HCT116 (cell line): Measurements from ENCODE around the gene BORCS5. TPM values are rescaled to one million over a fixed set of nuclear protein-coding genes. Genes with fewer than 3 reads are reported as not detected.

Experiments
- ATAC-seq: fragments of 200-7000 bp; cut with Tn5 transposase; 2 replicates; pipeline ENCODE4 v1.9.1; 2020; ENCODE audit warnings: mild to moderate bottlenecking, moderate library complexity
- BruUV-seq: library from RNA; stranded (reverse); fragments of 400-500 nt; replicated peaks from 2 replicates; lab custom pipeline; 2021; lab: Mats Ljungman, UMichigan
- CTCF ChIA-PET: fragments of 300-600 bp; sonication (Branson Sonifier 250); formaldehyde crosslinking; loops from one replicate; lab custom pipeline; 2021; ENCODE audit warnings: antibody characterized with exemption; lab: Charles Lee
- POLR2A ChIA-PET: fragments of 300-600, 350-600 bp; sonication (Branson Sonifier 250); formaldehyde crosslinking; loops from one replicate; lab custom pipeline; 2021; ENCODE audit warnings: antibody characterized with exemption; lab: Charles Lee
- RAD21 ChIA-PET, 2 experiments: fragments of 300-600 bp; sonication (Branson Sonifier 250); formaldehyde crosslinking; loops; one replicate each; lab custom pipeline; 2023; ENCODE audit warnings: low total read pairs in 2 of 2; ENCODE audit not compliant: uncharacterized antibody in 2 of 2, unreplicated experiment in 2 of 2, low non-redundant PET in 1 of 2; lab: Charles Lee
- DNase-seq: peaks from one replicate; pipeline ENCODE4 v3.0.0-alpha.2; 2010; ENCODE audit warnings: low read depth, low spot score
- H2AFZ ChIP-seq: fragments of 200-600 bp; shearing (Covaris generic), sonication (generic); 2 replicates; pipeline ENCODE4 v1.6.1; 2017; ENCODE audit warnings: low read depth, mixed run types, mixed read lengths, antibody characterized with exemption, low read length; ENCODE audit not compliant: poor library complexity, severe bottlenecking
- H3K27ac ChIP-seq: 2 replicates; pipeline ENCODE4 v1.5.1; 2012; ENCODE audit warnings: low read depth, low read length
- H3K27me3 ChIP-seq: fragments of 200-600 bp; sonication (generic); 2 replicates; pipeline ENCODE4 v1.6.1; 2016; ENCODE audit warnings: mixed run types, low read length, mixed read lengths; ENCODE audit not compliant: insufficient read depth
- H3K36me3 ChIP-seq, 2 experiments: fragments of 200-500 bp in 1 of 2; fragments of 200-600 bp in 1 of 2; sonication (Bioruptor generic) in 1 of 2; sonication (generic) in 1 of 2; 2 replicates each; pipeline versions ENCODE4 v1.5.1 to v1.6.1; 2014 to 2016; ENCODE audit warnings: low read length in 2 of 2, inconsistent platforms in 1 of 2, mixed read lengths in 1 of 2, mixed run types in 1 of 2; ENCODE audit not compliant: insufficient read depth in 2 of 2, control insufficient read depth in 1 of 2
- H3K4me1 ChIP-seq, 2 experiments: fragments of 200-600 bp in 1 of 2; sonication (generic) in 1 of 2; 2 replicates each; pipeline versions ENCODE4 v1.5.1 to v1.6.1; 2012 to 2017; ENCODE audit warnings: low read length in 2 of 2, inconsistent platforms in 1 of 2, mild to moderate bottlenecking in 1 of 2, mixed read lengths in 1 of 2, mixed run types in 1 of 2, moderate library complexity in 1 of 2; ENCODE audit not compliant: insufficient read depth in 2 of 2, control insufficient read depth in 1 of 2
- H3K4me2 ChIP-seq: fragments of 200-600 bp; sonication (generic); 2 replicates; pipeline ENCODE4 v1.6.1; 2017; ENCODE audit warnings: mixed run types, low read length, mixed read lengths
- H3K4me3 ChIP-seq, 2 experiments: fragments of 200-600 bp in 1 of 2; sonication (generic) in 1 of 2; replicated peaks in 1 of 2; 2 replicates each; pipeline ENCODE4 v1.5.1; 2011 to 2016; ENCODE audit warnings: low read length in 2 of 2, control low read depth in 1 of 2, low read depth in 1 of 2, mild to moderate bottlenecking in 1 of 2, mixed read lengths in 1 of 2, mixed run types in 1 of 2
- H3K79me2 ChIP-seq: fragments of 200-600 bp; sonication (generic); 2 replicates; pipeline ENCODE4 v1.6.1; 2017; ENCODE audit warnings: mild to moderate bottlenecking, mixed run types, low read length, moderate library complexity, mixed read lengths; ENCODE audit not compliant: insufficient read depth
- H3K9ac ChIP-seq: fragments of 200-600 bp; sonication (generic); 2 replicates; pipeline ENCODE4 v1.6.1; 2016; ENCODE audit warnings: low read length, mixed read lengths
- H3K9me2 ChIP-seq: fragments of 200-600 bp; sonication (generic), shearing (Covaris generic); 2 replicates; pipeline ENCODE4 v1.6.1; 2017; ENCODE audit warnings: mixed run types, mild to moderate bottlenecking, moderate library complexity; ENCODE audit not compliant: insufficient read depth
- H3K9me3 ChIP-seq, 2 experiments: fragments of 200-500 bp in 1 of 2; fragments of 200-600 bp in 1 of 2; sonication (Bioruptor generic) in 1 of 2; sonication (generic) in 1 of 2; 2 replicates each; pipeline ENCODE4 v1.6.1; 2014 to 2017; ENCODE audit warnings: low read length in 2 of 2, mixed read lengths in 2 of 2, inconsistent platforms in 1 of 2, low read depth in 1 of 2, mild to moderate bottlenecking in 1 of 2, mixed run types in 1 of 2, moderate library complexity in 1 of 2; ENCODE audit not compliant: control insufficient read depth in 1 of 2, insufficient read depth in 1 of 2
- H4K20me1 ChIP-seq: fragments of 200-600 bp; sonication (generic), shearing (Covaris generic); 2 replicates; pipeline ENCODE4 v1.6.1; 2017; ENCODE audit warnings: mixed run types, mild to moderate bottlenecking, moderate library complexity; ENCODE audit not compliant: insufficient read depth
- CBX3 ChIP-seq: IDR thresholded peaks from 2 replicates; pipeline ENCODE4 v1.6.1; 2012; ENCODE audit warnings: low read depth
- EGR1 ChIP-seq: IDR thresholded peaks from 2 replicates; pipeline ENCODE4 v1.6.1; 2012; ENCODE audit warnings: low read depth
- JUND ChIP-seq: IDR thresholded peaks from 2 replicates; pipeline ENCODE4 v1.6.1; 2012
- MAX ChIP-seq: IDR thresholded peaks from 2 replicates; pipeline ENCODE4 v1.6.1; 2012
- POLR2A ChIP-seq: IDR thresholded peaks from 2 replicates; pipeline ENCODE4 v1.7.0; 2011; ENCODE audit warnings: borderline replicate concordance; ENCODE audit not compliant: insufficient read depth, insufficient read length; ENCODE audit errors: extremely low read depth
- POLR2AphosphoS5 ChIP-seq: IDR thresholded peaks from 2 replicates; pipeline ENCODE4 v1.6.1; 2011; ENCODE audit warnings: mild to moderate bottlenecking, low read depth, low read length, moderate library complexity
- REST ChIP-seq: IDR thresholded peaks from 2 replicates; pipeline ENCODE4 v1.6.1; 2012; ENCODE audit warnings: low read depth
- SIN3A ChIP-seq: IDR thresholded peaks from 2 replicates; pipeline ENCODE4 v1.6.1; 2012; ENCODE audit warnings: low read depth
- SRF ChIP-seq: IDR thresholded peaks from 2 replicates; pipeline ENCODE4 v1.6.1; 2012; ENCODE audit warnings: low read depth
- TCF7L2 ChIP-seq: IDR thresholded peaks from 2 replicates; pipeline ENCODE4 v1.7.0; 2011; ENCODE audit warnings: borderline replicate concordance, inconsistent platforms; ENCODE audit not compliant: insufficient read depth, insufficient read length; ENCODE audit errors: extremely low read depth
- YY1 ChIP-seq: IDR thresholded peaks from 2 replicates; pipeline ENCODE4 v1.6.1; 2011; ENCODE audit warnings: low read length, low read depth, moderate library complexity, mild to moderate bottlenecking; ENCODE audit not compliant: insufficient replicate concordance; ENCODE audit errors: extremely low read depth
- ZBTB33 ChIP-seq: IDR thresholded peaks from 2 replicates; pipeline ENCODE4 v1.6.1; 2011; ENCODE audit warnings: mild to moderate bottlenecking, low read length, moderate library complexity; ENCODE audit not compliant: insufficient replicate concordance; ENCODE audit errors: extremely low read depth
- ZFX ChIP-seq: fragments of 450-650 bp; IDR thresholded peaks from 2 replicates; pipeline ENCODE4 v1.6.1; 2017
- intact Hi-C: fragments of 100-400 bp; cut with micrococcal nuclease; formaldehyde crosslinking; loops from 2 replicates; pipeline ENCODE4 v1.10.0; 2022
- total RNA-seq: library from RNA; stranded (reverse); gene quantifications from one replicate; pipeline ENCODE4 v1.2.1, GENCODE V29; 2021; ENCODE audit not compliant: unreplicated experiment
- TF ChIP-seq, protein P1 (sequence below): IDR thresholded peaks from 2 replicates; pipeline ENCODE4 v1.6.1; 2012

Gene BORCS5
- total RNA-seq, 1 experiment from 2014 or later: 8.7 TPM

DNA sequence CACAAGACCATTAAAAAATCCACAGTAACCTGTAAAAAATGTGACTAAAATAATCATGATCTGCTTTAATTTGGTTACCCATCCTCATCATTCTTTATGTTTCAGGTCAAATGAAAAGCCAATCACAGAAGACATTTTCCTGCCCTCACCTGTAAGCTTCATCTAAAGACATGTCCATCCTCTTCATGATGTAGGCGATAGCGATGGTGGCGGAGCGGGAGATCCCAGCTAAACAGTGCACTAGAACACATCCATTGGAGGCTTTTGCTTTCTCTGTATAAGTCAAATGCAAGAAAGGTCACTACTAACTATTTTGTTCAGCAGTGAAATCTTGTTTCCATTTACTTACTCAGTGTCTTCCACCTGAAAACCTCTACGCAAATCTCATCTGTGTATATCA lies 123.2 kb downstream of the BORCS5 start:
- Histone ChIP-seq H3K9me3 (no peaks in the 10 kb centered on the region), H3K27ac (no peak overlapping the region), H3K4me2 (no peak overlapping the region), H2AFZ (no peak overlapping the region), H3K27me3 (no peaks in the 10 kb centered on the region), H3K4me1 (no peaks in the 10 kb centered on the region), H3K79me2 (no peaks in the 10 kb centered on the region), H4K20me1 (no peaks in the 10 kb centered on the region), H3K9me2 (no peaks in the 10 kb centered on the region), H3K36me3 (peaks cover 0 to 6% of the 10 kb centered on the region in 2 experiments; a peak in 1 of 4 replicates), H3K4me3 (no peak overlapping the region), H3K9ac (no peak overlapping the region)
- TF ChIP-seq MAX (no peak), SIN3A (no peak), ZBTB33 (no peak), SRF (no peak), JUND (no peak), YY1 (no peak), POLR2AphosphoS5 (no peak), REST (no peak), ZFX (no peak), POLR2A (no peak), CBX3 (no peak), TCF7L2 (no peak), EGR1 (no peak)
- TF ChIP-seq, protein P1, sequence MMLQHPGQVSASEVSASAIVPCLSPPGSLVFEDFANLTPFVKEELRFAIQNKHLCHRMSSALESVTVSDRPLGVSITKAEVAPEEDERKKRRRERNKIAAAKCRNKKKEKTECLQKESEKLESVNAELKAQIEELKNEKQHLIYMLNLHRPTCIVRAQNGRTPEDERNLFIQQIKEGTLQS: no peak
- intact Hi-C loops: no loop called here
- DNase-seq (no peak), ATAC-seq (no peak)
- ChIA-PET RAD21 (no interaction called here), CTCF (no interaction called here), POLR2A (no interaction called here)
- BruUV-seq: no TSS peak
